Effector CD8-positive, alpha-beta T cell (primary cell): ENCODE measurements around the gene CTNNA2.

Experiments used
- DNase-seq: peaks from one replicate; lab custom pipeline; 2025; lab: John Stamatoyannopoulos, UW

Gene CTNNA2

DNA sequence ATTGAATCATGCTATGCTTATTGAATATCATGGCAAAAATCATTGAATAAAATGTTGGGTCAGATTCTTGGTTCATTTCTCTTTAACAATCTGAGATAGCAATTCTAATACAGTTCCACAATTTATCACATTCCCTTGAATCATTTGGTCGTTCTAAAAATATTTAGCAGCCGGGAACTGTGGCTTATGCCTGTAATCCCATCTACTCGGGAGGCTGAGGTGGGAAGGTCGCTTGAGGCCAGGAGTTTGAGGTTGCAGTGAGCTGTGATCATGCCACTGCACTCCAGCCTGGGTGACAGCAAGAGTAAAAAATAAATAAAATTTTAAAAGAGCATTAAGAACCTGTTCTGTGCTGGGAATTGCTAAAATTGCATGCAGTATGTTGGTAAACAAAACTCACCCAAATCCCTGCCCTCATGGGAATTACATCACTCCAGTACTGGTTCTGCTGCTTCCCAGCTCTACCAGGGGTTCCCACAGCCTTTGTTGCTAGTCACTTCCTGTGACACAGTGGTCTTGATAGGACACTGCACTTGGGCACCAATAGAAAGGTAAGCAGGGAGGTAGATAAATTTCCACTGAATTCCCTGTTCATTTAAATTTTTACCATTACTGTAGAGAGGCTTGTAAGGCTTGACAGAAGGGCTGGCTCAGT is 200.4 kb downstream of the CTNNA2 start:
- no peak for DNase-seq

DNA sequence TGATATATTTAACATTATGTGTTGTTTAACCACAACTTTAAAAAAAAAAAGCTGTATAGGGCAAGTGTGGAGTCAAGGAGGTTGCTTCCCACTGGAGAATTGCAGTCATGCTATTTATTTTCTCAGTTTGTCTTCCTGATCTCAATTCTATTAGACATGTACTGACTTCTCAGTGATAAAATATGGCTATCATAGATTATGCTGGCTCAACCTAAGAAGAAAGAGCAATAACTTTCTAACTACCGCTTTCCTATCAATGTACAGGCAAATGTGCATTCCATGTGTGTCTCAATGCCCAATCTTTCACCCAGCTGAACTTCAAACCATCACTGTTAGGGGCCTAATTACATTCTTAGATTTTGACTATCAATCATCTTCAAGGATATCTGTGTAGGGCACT is 201.4 kb downstream of the CTNNA2 start:
- no peak for DNase-seq

DNA sequence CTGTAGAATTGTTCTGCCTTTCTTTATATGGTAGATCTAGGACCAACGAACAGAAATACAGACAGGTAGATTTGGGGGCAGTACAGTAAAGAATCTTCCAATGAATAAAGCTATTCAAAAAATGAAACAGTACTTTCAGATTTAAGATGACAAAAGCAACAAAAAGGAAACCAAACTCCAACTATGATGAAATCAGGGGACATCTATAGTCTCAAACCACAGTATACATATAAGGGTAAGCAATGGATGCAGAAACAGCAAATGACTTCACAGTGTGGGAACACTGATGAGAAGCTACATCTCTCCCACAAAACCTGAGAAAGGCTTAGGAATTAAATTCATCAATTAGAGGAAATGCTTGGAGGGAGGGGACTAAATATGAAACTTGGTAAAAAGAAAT is 202.5 kb downstream of the CTNNA2 start:
- DNase-seq, result no peak

DNA sequence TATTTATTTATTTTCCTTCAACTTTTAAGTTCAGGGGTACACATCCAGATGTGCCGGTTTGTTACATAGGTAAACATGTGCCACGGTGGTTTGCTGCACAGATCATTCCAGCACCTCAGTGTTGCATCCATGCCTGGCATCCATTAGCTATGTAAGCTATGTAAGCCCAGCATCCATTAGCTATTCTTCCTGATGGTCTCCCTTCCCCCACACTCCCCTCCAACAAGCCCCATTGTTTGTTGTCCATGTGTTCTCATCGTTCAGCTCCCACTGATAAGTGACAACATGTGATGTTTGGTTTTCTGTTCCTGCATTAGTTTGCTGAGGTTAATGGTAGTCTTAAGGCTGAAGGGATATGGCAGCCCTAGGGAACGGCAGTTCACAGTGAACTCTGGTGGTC is 203.4 kb downstream of the CTNNA2 start:
- DNase-seq, result no peak

DNA sequence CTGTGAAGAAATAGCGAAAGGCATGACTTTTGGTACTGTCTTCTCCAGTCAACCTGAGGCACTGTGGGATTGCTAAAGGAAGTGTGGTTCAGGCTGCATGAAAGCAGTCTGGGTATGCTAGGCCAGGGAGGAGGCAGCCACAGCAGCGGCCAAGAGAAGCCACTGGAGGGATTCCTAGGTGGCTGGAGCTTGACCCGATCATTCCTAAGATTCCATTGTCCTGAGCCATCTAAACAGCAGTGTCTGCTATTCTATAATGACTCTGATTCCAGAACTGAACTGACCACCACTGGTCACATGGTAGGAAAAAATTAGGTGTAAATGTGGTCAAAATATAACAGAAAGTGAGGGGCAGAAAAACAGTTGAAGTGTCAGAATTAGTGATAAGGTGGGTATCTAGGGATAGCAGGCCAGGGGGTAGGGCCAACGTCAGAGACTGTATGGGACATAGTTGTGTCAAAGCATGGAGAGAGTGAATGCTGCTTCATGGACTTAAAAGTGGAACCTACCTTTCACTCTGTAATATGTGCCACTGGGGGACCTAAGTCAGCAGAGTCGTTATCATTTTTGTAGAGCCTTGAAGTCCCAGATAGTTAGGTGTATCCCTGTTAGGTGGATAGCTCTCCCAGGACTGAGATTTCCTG is 204.6 kb downstream of the CTNNA2 start:
- no peak for DNase-seq

DNA sequence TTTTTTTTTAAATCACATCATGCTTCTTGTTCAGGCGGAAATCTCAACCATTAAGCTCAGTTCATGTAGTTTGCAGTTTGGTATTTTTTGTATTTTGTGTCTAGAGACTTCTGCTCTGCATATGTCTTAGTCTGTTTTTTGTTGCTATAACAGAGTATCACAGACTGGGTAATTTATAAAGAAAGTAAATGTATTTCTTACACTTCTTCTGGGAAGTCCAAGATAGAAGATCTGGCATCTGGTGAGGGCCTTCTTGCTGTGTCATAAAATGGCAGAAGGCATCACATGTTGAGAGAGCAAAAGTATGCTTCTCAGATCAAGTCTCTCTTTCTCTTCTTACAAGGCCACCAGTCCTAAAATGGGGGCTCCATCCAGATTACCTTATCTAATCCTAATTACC is 208.2 kb downstream of the CTNNA2 start:
- no peak for DNase-seq

DNA sequence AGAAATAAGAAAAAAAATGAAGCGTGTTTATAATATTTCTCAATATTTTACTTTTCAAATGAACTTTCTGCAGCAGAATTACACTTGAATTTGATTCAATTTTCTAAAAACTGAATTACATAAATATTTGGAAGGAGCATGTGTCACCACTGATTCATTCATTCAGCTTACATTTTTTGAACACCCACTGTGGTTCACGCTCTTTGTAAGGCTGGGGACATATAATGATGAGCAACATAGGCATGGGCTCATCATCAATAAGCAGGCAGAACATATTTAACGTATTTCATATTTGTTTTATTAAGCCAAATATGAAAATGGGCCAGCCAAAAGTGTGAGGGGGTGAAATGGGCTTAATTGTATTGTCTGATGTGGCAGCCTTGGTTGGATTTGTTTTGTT is 209.1 kb downstream of the CTNNA2 start:
- no peak for DNase-seq

DNA sequence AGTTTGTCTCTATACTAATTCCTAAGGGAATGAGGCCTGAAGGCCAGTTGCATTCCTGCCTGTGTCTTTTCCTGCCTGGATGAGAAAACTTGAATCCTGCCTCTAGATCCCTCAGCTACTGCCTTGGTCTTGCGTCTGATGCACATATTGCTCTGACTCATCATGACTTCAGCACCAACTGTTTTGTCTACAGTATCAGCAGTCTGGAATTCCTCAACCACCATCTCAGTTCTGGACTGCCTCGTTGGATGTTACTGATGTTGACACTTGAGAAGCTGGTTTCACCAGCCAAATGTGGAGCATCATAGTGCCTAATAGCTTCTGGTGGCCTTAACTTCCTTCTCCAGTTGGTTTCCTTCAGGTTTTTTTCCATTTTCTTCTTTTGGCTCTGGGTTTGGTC is 211.0 kb downstream of the CTNNA2 start:
- no peak for DNase-seq

DNA sequence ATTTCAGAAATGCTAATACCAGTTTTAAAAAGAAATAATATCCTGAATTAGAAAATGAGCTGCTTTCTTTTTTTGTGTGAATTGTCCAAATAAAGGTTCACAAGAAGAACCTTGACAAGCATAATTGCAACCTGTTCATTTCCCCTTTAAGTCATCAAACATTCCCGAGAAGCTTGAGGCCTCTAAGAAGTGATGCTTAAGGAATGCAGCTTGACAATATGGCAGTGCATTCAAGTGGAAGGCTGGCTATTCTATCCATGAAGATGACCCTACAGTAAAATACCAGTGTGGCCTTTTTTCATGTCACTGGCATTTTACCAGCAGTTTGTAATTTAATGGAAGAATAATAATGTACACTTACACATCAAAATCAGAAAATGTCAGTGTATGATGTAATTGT is 216.7 kb downstream of the CTNNA2 start:
- no peak for DNase-seq

DNA sequence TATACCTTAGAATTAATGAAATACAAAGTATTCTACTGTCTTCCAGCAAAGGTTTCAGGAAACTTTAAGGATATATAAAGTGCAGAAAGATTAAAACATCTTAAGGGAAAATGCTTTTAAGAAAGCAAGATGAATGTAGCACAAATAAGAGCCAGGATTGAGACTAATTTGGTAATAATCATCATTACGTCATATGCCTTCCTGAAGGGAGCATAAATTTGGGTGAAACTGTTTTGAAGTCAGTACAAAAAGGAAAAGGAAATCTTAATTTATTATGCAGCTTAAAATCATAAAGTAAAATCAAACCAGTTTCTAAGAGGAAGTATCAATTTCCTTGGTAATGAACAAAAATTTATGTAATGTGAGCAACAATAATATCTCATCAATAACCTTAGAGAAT is 221.7 kb downstream of the CTNNA2 start:
- DNase-seq, result no peak

DNA sequence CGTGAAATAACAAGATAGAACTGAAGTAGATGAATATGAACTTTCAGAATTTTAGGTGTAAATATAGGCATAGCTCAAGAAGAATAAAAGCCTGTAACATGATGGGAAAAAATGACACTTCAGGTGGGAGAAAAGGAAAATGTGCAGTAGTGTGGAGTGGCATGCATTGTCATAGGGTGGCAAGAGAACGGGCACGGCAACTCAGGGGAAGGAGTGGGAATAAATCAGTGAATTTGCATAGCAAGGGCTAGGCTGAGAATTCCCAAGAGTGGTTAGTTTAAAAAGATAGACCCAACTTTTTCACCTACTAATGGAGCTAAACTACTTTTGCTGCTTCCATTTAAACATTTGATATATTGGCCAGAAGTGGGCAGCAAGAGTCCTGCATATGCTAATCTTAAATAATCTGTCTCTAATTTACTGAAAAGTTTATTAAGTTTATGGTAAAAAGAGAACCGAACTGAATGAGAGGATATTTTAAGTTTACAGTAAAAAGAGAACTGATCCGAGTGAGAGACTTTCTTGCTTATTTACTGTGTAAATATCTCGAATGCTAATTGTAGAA is 228.1 kb downstream of the CTNNA2 start:
- no peak for DNase-seq

DNA sequence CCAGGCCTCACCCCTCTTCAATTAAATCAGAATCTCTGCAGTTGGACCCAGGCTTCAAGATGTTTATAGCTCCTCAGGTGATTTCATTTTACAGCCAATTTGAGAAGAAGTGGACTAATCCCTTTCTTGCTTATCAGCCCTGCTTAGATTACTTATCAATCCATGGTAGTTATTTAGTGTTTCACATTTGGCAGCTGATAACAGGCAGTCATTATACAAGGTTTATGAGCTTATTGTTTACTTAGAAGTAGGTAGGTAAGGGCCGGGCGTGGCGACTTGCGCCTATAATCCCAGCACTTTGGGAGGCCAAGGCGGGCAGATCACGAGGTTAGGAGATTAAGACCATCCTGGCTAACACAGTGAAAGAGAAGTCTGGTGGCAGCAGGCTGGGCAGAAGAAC is 237.5 kb downstream of the CTNNA2 start:
- no peak for DNase-seq

DNA sequence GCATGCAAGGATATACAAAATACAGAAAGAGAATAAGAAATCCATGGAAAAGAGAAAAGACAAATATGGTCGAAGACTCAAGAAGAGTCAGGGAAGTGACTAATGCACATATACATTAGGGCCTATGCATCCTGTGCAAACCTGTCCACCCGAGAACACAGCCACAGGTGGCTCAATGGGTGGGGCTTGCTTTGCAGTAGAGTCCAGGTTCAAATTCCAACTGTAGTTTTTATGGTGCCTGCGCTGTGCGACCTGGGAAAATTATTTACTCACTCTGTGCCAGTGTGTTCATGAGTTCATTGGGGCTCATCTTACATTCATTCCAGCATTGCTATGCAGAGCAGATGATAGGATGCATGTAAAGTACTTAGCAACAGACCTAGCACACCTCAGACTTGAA is 244.7 kb downstream of the CTNNA2 start:
- DNase-seq, result no peak

DNA sequence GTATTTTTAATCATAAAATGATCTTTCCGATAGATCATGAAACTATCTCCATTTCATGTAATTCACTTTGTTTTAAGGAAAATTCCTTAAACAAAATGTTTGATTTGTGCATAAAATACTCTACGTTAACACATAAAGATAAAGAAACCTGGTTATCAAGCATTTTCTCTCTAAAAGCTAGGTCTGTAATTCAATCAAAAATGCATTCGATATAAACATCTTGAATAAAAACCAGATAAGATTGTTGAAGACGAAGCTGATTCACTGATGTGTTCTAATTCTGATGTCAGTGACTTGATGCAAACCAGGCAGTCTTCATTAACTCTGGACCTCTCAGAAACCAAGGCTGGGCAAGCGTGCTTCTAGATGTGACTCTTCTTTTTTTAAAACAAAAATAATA is 245.2 kb downstream of the CTNNA2 start:
- DNase-seq, result no peak

DNA sequence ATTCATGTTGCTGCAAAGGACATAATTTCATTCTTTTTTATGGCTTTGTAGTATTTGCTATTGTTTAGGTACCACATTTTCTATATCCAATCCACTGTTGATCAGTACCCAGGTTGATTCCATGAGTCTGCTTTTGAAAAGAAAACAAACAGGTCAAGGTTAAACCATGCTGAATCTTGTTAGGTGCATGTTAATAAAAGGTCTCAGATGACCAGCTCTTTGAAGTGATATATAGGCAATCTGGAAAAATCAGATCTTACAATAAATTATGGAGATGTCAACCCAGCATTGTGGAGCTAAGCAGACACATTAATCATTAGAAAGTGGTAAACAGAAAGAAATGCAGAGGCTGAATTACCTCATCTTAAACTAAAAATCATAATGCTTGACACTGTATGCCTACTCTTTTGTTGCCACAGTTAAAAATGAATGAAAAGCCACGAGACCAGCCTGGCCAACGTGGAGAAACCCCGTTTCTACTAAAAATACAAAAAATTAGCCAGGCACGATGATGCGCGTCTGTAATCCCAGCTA is 246.0 kb downstream of the CTNNA2 start:
- DNase-seq, result no peak

DNA sequence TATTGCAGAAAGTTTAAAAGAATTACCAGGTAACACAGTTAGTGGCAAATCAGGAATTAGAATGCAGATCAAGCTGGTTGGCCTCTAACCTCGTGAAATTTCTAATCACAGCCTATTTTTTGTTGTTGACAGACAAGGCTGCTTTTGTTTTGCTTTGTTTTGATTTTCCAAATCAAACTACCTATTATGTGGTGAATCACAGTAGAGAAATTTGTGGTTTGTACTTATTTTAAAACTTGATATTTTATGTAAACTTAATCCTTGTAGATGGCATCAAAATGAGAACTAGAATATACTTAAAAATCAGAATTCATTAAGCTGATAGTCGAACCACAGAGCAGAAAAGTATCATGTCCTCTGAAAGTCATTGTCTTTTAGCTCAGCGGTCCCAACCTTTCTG is 258.1 kb downstream of the CTNNA2 start:
- DNase-seq, result no peak

DNA sequence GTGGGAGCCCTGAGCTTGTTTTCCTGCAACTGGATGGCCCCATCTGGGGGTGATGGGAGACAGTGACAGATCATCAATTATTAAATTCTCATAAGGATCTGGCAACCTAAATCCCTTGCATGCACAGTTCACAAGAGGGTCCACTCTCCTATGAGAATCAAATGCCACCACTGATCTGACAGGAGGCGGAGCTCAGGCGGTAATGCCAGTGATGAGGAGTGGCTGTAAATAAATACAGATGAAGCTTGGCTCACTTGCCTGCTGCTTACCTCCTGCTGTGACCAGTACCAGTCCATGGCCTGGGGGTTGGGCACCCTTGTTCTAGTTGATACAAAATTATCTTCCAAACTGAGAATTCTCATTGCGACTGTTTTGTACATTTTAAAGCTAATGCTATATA is 258.6 kb downstream of the CTNNA2 start:
- DNase-seq, result no peak

DNA sequence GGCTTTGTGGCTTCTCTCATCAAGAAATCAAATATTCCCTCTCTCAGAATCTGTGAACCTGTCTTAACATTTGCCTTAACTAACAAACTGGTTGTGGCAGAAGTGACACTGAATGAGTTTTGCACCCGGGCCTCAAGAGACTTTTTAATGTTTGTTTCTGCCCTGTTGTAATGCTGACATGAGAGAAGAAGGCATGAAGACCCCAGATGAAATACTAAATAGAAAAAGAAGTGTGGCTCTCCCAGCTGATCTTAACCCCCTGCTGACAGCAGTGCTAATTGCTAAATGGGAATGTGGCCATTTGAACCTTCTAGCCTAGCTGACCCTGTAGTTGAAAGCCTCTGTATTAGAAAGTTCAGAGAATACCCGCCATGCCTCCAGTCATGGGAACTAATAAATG is 261.2 kb downstream of the CTNNA2 start:
- no peak for DNase-seq

DNA sequence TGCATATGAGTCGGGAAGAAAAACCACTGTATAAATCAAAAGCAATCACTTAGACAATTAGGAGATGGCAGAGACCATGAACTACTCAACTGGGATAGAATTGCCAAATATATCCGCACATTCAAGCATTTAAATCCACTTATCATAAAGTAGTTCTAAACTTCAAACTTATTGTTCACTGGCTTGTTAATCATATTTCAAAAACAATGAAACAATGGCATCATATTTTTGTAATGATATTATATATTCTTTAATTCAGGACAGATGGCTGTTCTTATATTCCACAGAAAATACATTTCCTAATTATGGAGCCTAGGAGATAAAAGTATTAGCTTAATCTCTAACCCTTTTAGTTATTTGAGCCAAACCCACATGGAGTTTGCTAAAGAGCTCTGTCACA is 263.6 kb downstream of the CTNNA2 start:
- no peak for DNase-seq

DNA sequence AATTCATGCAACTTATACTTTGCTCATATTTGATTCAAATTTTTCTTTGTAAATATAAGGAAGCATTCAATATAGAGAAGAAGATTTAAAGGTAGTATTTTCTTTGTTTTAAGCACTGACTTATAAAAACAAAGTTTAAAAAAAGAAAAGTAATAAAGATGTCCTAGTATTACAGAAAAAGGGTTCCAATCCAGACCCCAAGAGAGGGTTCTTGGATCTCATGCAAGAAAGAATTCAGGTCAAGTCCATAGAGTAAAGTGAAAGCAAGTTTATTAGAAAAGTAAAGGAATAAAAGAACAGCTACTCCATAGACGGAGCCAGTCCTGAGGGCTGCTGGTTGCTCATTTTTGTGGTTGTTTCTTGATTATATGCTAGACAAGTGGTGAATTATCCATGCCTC is 267.9 kb downstream of the CTNNA2 start:
- no peak for DNase-seq

DNA sequence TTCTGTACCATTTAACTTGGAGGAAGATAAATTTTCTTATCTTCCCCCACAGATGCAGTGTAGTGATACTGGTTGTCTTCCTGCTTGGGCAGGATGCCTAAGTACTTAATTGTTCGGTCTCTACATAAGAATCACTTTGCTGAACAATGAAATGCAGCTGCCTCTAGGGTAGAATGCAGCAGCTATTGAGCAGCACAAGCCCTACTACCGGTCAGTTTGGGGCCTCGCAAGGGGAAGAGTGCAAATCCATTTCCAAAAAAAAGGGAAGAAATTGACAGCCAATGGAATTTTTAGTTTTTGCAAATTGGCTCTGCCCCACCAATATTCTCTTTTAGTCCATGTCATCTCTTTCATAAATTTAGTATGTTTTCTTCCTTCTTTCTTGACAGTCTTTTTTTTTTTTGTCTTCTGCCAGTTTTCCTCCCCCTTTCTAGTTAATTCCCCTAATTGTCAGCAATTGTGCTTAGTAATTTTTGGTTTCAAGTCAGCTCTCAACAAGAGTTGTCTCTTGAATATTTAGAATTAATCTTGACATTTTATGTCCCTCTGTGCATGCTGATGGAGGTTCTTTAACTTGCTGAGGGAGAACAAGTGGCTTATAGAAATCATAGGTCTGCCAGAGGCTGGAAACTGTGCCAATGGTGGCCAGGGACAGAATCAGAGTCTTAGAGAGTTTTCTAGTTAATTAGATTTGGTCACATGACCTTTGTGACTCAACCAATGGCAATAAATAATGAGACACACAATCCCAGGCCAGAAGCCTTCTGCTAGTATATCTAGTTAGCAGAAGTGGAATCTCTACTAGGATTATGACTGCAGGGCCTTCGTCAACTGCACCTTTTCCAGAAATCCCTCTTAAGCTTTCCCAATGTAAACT is 270.0 kb downstream of the CTNNA2 start:
- DNase-seq, result no peak

DNA sequence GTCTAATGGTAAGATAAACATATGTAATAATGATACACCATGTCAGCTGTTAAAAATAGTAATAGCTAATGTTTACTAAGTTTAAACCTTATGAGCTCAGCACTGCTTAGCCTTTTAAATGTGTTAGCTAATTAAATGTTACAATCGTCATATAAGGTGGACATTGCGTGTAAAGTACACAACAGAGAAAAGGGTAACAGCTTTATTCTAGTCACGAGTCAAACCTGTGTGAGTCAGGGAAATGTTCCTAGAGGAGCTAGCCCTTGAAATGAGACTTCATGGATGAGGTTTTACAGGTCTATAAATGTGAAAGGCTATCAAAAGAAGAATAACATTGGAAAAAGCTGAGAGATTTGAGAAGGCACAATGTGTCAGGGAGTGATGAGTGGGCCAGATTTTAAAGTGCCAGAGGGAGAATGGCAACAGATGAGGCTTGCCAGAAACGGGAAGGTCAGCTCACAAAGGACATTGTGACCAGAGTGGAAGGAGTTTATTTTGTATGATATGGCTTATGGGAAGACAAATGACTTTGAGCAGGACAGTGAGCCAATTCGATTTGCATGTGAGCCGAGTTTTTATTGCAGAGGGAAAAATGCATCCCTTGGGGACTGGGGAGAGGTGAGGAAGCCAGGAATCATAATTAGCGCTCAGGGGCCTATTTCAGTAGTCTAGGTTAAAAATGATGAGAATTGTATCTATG is 276.3 kb downstream of the CTNNA2 start:
- no peak for DNase-seq
